ENCODE measurements around the gene KNDC1.

GRCh38 chr10:133246236-133246626 lies 86.2 kb downstream of the KNDC1 start:
- TF ChIP-seq, protein P1, sequence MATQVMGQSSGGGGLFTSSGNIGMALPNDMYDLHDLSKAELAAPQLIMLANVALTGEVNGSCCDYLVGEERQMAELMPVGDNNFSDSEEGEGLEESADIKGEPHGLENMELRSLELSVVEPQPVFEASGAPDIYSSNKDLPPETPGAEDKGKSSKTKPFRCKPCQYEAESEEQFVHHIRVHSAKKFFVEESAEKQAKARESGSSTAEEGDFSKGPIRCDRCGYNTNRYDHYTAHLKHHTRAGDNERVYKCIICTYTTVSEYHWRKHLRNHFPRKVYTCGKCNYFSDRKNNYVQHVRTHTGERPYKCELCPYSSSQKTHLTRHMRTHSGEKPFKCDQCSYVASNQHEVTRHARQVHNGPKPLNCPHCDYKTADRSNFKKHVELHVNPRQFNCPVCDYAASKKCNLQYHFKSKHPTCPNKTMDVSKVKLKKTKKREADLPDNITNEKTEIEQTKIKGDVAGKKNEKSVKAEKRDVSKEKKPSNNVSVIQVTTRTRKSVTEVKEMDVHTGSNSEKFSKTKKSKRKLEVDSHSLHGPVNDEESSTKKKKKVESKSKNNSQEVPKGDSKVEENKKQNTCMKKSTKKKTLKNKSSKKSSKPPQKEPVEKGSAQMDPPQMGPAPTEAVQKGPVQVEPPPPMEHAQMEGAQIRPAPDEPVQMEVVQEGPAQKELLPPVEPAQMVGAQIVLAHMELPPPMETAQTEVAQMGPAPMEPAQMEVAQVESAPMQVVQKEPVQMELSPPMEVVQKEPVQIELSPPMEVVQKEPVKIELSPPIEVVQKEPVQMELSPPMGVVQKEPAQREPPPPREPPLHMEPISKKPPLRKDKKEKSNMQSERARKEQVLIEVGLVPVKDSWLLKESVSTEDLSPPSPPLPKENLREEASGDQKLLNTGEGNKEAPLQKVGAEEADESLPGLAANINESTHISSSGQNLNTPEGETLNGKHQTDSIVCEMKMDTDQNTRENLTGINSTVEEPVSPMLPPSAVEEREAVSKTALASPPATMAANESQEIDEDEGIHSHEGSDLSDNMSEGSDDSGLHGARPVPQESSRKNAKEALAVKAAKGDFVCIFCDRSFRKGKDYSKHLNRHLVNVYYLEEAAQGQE (IDR thresholded peaks at IDR 0.05; ENCODE audit: insufficient read depth in 1 of 2, low read depth in 2 of 2, low read length in 2 of 2), result no peak
- TF ChIP-seq SIN3A (IDR thresholded peaks at IDR 0.05; ENCODE audit: borderline replicate concordance, insufficient read depth, low read length), result no peak
